Subcutaneous adipose tissue (tissue), 4 donors: ENCODE data around the gene DELE1. TPM values are rescaled to one million over a fixed set of nuclear protein-coding genes. Genes with fewer than 3 reads are reported as not detected.

Experiments used
- CTCF ChIP-seq: fragments of 450-650 bp; IDR thresholded peaks from one replicate; pipeline ENCODE4 v1.5.1; 2016; ENCODE audit warnings: low read depth, mild to moderate bottlenecking, control low read depth, antibody characterized with exemption, moderate library complexity
- total RNA-seq, 4 donors: library from RNA; depleted of rRNA; stranded (reverse); fragments of >200 nt; gene quantifications; one replicate each; pipeline ENCODE4 v1.1.0, GENCODE V29; 2016

DELE1 gene
- total RNA-seq, 4 donors from 2014 or later = 46.3 to 88.9 (median 77.6) TPM

- no peak for TF ChIP-seq CTCF
These were observed 4.2 kb upstream of the DELE1 start for GRCh38 chr5:141919218-141920119.

GRCh38 chr5:141920771-141921170 lies 2.9 kb upstream of the DELE1 start:
- no peak for TF ChIP-seq CTCF

GRCh38 chr5:141926434-141926833 lies 2.8 kb downstream of the DELE1 start:
- no peak for TF ChIP-seq CTCF

GRCh38 chr5:141928051-141928450 lies 4.4 kb downstream of the DELE1 start:
- TF ChIP-seq CTCF = no peak

- TF ChIP-seq CTCF = no peak
These were observed 5.9 kb downstream of the DELE1 start for GRCh38 chr5:141929398-141930058.

GRCh38 chr5:141931694-141932093 lies 8.0 kb downstream of the DELE1 start:
- no peak for TF ChIP-seq CTCF

GRCh38 chr5:141933151-141933550 lies 9.5 kb downstream of the DELE1 start:
- no peak for TF ChIP-seq CTCF
